ENCODE results near the gene RASA3.

Gene RASA3

DNA sequence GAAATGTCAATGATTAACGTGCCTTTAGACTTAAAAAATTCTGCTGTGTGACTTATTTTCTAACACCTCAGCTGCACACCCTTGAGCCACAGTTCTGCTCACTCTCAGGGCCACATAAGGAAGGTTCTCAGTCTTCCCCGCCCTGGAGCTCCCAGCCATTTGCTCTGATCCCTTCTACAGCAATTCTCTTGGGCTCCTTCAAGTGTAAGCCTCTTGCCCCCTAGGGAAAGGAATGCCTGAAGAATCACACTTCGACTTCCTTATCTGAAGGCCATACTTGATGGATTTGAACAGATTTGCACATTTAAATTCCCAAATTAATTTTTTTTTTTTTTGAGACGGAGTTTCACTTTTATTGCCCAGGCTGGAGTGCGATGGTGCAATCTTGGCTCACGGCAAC lies 44.2 kb downstream of the RASA3 start:
- H3K4me3 ChIP-seq (replicated peaks; ENCODE audit: low read depth, low read length), result no peak overlapping the region
- DNase-seq (ENCODE audit: low read depth), result no peak
- TF ChIP-seq, protein P1, sequence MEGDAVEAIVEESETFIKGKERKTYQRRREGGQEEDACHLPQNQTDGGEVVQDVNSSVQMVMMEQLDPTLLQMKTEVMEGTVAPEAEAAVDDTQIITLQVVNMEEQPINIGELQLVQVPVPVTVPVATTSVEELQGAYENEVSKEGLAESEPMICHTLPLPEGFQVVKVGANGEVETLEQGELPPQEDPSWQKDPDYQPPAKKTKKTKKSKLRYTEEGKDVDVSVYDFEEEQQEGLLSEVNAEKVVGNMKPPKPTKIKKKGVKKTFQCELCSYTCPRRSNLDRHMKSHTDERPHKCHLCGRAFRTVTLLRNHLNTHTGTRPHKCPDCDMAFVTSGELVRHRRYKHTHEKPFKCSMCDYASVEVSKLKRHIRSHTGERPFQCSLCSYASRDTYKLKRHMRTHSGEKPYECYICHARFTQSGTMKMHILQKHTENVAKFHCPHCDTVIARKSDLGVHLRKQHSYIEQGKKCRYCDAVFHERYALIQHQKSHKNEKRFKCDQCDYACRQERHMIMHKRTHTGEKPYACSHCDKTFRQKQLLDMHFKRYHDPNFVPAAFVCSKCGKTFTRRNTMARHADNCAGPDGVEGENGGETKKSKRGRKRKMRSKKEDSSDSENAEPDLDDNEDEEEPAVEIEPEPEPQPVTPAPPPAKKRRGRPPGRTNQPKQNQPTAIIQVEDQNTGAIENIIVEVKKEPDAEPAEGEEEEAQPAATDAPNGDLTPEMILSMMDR (IDR thresholded peaks at IDR 0.05; ENCODE audit: low read length, missing control alignments), result no peak

DNA sequence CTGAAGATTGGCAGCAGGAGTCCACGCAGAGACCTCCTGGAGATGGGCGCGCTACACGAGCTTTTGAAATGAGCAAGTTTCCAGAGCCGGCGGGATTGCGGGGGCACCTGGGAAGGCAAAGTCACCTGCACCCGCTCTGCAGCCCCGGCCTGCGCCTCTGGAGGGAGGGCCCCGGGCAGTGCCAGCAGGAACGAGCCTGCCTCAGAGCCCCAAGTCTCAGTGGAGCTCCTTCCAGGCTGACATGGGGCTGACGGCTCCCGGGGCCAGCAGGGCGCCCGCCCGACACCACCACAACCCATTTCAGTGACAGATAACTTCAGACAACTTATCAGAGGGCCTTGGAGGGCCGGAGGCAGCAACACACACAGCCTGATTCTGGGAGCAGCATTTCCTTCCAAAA lies 45.0 kb downstream of the RASA3 start:
- DNase-seq (ENCODE audit: low read depth), result no peak
- TF ChIP-seq, protein P1 (IDR thresholded peaks at IDR 0.05; ENCODE audit: low read length, missing control alignments), result no peak
- H3K4me3 ChIP-seq (replicated peaks; ENCODE audit: low read depth, low read length), result no peak overlapping the region

DNA sequence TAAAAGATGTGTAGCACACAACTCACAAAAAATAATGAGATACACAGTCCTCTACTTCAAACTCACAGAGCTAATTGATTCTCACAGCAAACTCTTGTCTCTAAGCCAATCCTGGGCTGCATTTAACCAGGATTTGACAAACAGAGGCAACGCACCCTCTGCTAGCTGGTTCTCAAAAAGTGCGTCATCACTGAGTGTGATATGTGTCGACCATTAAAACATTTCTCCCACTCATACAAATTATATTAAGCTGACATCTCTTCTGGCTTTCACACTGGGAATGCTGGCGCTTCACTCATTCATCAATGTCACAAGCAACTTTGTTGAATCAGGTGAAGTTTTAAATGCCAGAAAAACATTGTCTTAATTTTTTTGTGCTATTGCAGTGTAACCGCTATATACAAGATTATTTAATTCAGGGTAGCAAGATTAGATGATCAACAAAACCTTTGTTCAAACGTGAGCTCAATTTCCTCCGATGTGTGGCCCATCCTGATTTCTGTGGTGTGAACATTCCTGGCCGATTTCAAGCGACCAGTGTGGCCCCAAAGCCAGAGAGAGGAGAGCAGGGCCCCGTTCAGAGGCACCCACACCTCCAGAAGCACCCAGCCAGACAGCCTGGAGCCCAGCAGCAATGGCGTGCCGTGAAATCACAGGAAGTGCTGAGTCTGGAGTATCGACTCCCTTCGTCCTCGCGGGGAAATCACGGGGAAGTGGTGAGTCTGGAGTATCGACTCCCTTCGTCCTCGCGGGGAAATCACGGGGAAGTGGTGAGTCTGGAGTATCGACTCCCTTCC lies 49.4 kb downstream of the RASA3 start:
- TF ChIP-seq, protein P1 (IDR thresholded peaks at IDR 0.05; ENCODE audit: low read length, missing control alignments), result no peak
- DNase-seq (ENCODE audit: low read depth), result no peak

DNA sequence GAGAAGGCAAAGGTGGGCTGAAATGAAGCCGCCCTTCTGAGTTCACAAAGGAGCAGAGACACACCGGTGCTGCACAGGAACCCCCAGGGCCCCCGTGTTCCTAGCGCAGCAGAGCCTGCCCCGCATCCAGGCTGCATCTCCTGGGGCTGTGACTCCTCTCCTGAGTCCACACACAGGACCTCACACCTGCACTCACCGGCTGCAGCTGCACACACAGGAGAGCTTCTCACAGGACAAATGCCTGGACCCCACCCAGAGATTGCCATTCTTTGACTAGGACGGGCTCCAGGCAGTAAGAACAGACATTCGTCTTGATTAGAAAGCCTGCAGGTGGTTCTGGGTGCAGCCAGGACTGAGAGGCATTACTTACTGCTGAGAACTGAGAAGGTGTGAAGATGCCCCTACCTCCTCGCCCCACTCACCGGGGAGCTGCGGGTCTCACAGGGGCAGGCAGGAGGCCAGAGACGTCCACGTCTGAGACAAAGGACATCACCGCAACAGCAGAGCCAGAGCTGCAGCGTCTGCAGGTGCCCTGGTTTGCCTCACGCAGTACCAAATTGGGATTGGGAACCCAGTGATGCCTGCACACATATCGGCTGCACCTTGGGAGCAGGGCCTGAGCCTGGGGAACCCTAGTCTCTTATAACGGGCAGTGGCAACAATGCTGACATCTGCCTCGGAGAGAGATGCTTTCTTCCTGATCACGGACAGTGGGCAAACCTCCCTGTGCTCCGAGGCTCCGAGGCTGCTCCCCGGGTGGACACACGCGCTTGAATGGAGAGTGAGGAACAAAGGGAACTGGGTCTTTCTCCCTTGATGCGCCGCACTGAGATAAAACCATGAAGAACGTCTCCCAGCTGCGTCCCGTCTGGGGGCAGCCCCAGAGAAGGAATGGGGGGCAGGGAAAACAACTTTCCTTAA lies 50.4 kb downstream of the RASA3 start:
- H3K4me3 ChIP-seq (replicated peaks; ENCODE audit: low read depth, low read length), result no peak overlapping the region
- no peak for DNase-seq (ENCODE audit: low read depth)

More for the DNA sequence above, 49.4 kb downstream of the RASA3 start:
- no peak overlapping the region for H3K4me3 ChIP-seq (replicated peaks; ENCODE audit: low read depth, low read length)

DNA sequence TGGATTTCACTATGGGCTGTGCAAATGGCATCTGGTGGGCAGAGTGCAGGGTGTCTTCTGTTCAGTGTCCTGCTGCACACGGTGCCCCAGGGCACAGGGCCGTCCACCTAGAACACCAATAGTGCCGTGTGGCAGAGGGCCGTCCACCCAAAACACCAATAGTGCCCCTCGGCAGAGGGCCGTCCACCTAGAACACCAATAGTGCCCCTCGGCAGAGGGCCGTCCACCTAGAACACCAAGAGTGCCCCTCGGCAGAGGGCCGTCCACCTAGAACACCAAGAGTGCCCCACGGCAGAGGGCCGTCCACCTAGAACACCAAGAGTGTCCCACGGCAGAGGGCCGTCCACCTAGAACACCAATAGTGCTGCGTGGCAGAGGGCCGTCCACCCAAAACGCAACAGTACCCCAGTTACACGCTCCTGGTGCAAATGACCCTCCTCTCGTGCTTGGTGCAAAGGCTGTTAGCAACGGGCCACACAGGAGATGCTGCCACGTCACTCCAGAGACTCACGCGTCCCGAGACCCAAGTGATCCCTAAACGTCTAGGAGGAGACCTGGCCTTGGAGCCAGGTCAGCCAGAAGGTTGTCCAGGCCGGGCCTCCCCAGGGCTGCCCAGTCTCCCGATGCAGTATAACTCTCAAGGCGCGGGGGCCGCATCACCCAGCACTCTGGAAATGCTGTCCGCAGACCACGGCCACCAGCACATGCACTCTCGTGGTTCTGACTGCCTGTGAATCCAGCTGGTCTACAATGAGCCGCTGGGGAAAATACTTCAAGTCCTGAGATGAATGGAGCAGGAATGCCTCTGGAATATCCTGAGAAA lies 51.5 kb downstream of the RASA3 start:
- no peak overlapping the region for H3K4me3 ChIP-seq (replicated peaks; ENCODE audit: low read depth, low read length)
- DNase-seq (ENCODE audit: low read depth), result no peak
- TF ChIP-seq, protein P1 (IDR thresholded peaks at IDR 0.05; ENCODE audit: low read length, missing control alignments), result no peak

More for the DNA sequence above, 50.4 kb downstream of the RASA3 start:
- TF ChIP-seq, protein P1 (IDR thresholded peaks at IDR 0.05; ENCODE audit: low read length, missing control alignments), result no peak
